ENCODE results near the gene EPC2. TPM values are rescaled to one million over a fixed set of nuclear protein-coding genes. Genes with fewer than 3 reads are reported as not detected.

Gene EPC2
- total and polyA plus RNA-seq, 10 of the 15 experiments (the other 5 are each of a cell fraction or from before 2014, with no cell fraction given) = 2.0 to 16.5 (median 10.8) TPM

DNA sequence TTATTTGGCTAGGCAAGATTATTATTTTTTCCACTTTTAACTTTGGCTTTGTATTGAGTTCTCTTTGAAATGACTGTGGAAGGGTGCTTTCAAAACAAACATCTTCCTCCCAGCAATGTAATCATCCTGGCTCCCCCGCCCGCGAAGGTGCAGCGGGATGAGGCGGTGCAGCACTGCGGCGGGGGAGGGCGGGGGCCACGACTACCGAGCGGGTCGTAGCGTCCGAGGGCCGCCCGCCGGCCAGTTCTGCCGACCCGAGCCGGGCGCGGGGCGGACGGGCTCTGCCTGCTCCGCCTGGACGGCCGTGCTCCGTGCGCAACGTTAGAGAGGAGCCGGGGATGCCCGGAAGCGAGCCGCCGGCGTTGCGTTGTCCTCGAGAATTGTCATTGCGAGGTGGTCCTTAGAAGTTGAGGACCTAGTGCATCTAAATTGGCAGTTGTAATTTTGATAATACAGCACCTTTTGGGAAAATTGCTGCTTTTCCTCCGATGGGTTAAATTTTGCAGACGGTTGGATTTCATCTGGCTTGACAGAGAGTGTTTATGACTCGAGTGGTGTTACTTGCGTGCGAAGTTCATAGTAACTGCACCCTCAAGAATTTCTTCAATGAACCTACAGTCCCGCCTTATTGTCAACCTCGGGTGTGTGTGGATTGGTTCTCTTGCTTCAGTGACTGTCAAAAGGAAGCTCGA is 1.1 kb downstream of the EPC2 start (continued):
- TF ChIP-seq, protein P1, sequence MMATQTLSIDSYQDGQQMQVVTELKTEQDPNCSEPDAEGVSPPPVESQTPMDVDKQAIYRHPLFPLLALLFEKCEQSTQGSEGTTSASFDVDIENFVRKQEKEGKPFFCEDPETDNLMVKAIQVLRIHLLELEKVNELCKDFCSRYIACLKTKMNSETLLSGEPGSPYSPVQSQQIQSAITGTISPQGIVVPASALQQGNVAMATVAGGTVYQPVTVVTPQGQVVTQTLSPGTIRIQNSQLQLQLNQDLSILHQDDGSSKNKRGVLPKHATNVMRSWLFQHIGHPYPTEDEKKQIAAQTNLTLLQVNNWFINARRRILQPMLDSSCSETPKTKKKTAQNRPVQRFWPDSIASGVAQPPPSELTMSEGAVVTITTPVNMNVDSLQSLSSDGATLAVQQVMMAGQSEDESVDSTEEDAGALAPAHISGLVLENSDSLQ (IDR thresholded peaks at IDR 0.05) = peak; percentile 92; the same call in 1 of the 2 replicates
- no peak for TF ChIP-seq FOXM1 (IDR thresholded peaks at IDR 0.05; ENCODE audit: low read depth, low read length)
- TF ChIP-seq TBL1XR1 (IDR thresholded peaks at IDR 0.05; ENCODE audit: low read depth, low read length) = 0 out of 2 replicates have a peak, but pooled peaks have one; percentile 13
- TF ChIP-seq BACH1 (IDR thresholded peaks at IDR 0.05; ENCODE audit: borderline replicate concordance) = peak; percentile 53; the same call in 1 of the 2 replicates
- peak; percentile 66; the same call in 1 of the 2 replicates for TF ChIP-seq SIN3A (IDR thresholded peaks at IDR 0.05; ENCODE audit: low read depth, low read length)
- no peak for TF ChIP-seq SPI1 (IDR thresholded peaks at IDR 0.05; ENCODE audit: borderline replicate concordance, insufficient read depth, low read depth, low read length)
- TF ChIP-seq, protein P2, sequence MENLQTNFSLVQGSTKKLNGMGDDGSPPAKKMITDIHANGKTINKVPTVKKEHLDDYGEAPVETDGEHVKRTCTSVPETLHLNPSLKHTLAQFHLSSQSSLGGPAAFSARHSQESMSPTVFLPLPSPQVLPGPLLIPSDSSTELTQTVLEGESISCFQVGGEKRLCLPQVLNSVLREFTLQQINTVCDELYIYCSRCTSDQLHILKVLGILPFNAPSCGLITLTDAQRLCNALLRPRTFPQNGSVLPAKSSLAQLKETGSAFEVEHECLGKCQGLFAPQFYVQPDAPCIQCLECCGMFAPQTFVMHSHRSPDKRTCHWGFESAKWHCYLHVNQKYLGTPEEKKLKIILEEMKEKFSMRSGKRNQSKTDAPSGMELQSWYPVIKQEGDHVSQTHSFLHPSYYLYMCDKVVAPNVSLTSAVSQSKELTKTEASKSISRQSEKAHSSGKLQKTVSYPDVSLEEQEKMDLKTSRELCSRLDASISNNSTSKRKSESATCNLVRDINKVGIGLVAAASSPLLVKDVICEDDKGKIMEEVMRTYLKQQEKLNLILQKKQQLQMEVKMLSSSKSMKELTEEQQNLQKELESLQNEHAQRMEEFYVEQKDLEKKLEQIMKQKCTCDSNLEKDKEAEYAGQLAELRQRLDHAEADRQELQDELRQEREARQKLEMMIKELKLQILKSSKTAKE (IDR thresholded peaks at IDR 0.05; ENCODE audit: low read depth, poor library complexity, severe bottlenecking) = no peak
- 0 out of 2 replicates have a peak, but pooled peaks have one; percentile 14 for TF ChIP-seq POLR2AphosphoS2 (IDR thresholded peaks at IDR 0.05; ENCODE audit: low read depth, low read length)
- TF ChIP-seq BCL11A (IDR thresholded peaks at IDR 0.05; ENCODE audit: low read depth, low read length) = no peak
- TF ChIP-seq SMARCA5 (IDR thresholded peaks at IDR 0.05) = 0 out of 2 replicates have a peak, but pooled peaks have one; percentile 67
- TF ChIP-seq DPF2 (IDR thresholded peaks at IDR 0.05) = peak; percentile 35
- TF ChIP-seq GATAD2B (conservative IDR thresholded peaks at IDR 0.05; ENCODE audit: low read depth) = 0 out of 2 replicates have a peak, but pooled peaks have one; percentile 44
- no peak for TF ChIP-seq CHD4 (IDR thresholded peaks at IDR 0.05)
